Activated naive CD8-positive, alpha-beta T cell treated with anti-CD3 and anti-CD28 coated beads, Interleukin-2, amount 50 U/mL, for 16 hours (primary cell): Measurements from ENCODE around the gene DNMT3A.

ENCODE experiments used
- DNase-seq: peaks from one replicate; pipeline ENCODE4 v3.0.0-alpha.2; 2020; ENCODE audit warnings: low read depth, low spot score

Gene DNMT3A

DNA sequence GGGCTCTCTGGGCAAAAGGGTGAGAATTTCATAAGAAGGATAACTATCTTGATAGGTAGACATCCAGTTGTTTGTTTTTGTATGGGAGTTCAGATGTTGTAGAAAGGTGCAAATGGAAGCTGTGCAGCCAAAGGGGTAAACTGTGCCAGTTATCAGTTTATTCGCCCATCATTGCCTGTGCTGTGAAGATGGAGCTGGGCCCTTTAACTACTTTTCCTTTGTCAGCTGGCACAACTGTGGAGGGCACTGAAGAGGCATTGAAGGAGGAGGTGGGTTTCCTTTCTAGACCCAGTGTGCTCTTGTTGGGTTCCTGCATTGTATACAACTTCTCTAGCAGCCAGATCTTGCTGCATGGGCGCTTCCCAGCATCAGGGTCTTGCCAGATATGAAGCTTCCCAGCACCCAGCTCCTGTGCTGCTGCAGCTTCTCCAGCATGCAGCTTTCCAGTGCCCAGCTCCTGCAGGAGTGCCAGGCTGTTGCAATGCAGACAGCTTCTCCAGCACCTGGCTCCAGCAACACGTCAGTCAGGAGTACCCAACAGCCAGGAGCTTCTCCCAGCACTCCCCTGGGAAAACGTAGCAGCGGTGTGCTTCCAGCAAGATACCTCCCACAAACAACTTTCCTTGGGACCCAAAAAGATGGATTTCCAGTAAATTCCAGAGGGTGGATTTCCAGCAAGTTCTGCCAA lies 15.3 kb downstream of the DNMT3A start:
- no peak for DNase-seq

DNA sequence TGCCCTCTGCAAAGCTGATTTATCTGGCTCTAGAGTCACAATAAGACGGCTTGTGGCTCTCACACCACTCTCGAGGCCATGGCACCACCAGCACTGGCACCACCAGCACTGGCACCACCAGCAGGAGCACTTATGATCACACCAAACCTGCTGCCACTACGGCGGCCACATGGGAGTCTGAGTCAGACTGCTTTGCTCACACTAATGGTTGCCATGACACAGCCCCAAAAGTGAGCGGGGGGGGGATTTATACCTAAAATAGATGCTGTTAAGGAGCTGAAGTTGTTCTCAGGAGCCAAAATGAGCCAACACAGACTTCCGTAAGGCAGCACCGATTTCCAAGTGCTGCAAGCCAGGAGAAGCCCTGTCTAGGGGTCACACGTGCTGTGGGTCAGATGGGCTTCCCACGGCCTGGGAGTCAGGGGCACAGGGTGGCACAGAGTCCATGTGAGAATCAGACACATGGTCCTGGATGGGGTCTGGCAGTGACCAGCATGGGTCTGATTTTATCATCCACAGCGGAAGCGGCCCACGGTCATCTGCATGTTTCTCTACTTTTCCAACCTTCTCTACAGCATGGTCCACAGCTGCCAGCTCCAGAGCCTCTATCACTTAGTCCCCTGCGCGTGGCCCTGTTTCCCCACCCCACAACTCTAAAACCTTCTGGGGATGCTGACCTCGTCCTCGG lies 16.7 kb downstream of the DNMT3A start:
- DNase-seq: no peak

DNA sequence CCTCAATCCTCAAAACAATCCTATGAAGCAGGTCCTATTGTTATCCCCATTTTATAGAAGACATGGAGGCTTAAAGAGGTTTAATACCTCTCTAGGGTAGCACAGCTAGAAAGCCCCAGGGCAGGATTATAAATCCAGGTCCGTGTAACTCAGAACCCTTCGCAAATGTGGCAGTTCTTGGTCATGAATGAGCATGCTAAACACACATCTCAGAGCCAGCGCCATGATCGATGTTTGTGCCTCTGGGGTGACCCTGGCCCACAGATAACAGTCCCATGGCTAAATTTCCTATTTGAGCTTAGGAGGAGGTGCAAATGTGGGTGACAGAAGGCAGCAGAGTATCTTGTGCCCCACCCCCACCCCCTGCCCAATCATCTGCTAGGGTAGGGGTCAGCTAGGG lies 17.5 kb downstream of the DNMT3A start:
- no peak for DNase-seq

DNA sequence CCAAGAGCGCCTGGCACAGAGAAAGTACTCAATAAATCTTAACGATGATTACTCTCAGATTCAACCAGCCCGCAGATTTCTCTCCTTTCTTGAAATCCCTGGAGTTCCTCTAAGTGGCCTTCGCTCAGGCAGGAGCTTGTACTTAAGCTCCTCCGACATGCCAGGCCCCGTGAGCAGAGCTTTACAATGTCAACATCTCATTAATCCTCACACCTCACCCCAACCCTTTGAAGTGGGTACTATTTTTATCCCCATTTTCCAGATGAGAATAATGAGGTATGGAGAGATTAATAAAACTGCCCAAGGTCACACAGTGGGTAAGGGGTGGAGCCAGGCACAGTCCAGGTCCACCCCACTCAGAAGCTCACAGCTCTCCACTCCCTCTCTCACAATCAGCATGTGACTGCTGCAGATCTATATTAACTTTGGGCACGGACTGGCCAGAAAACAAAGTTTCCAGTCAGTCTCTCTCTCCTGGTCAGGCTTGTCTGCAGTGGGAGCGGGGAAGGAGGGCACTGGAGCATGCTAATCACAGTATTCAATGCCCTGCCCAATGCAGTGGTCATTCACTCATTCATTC lies 18.0 kb downstream of the DNMT3A start:
- DNase-seq: no peak

DNA sequence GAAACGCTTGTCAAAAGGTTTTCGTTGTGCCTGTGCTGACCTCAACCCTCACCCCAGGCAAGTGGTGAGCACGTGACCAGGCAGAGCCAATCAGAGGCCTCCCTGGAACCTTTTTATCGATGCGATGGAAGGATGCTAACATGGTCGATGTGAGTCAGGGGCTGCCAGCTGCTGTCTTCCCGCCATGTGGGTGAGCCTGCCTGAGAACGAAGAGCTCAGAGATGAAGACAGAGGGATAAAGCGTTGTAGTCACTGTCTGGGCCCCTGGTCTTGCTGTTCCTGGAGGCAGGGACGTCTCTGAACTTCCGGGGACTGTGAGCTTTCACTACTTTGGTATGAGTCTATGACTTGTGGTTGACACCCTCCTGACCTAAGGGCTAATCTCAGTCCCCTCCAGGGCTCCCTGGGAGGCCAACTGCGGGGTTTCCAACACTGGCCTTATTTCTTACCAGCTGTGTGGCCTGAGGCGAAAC lies 18.6 kb downstream of the DNMT3A start:
- no peak for DNase-seq

DNA sequence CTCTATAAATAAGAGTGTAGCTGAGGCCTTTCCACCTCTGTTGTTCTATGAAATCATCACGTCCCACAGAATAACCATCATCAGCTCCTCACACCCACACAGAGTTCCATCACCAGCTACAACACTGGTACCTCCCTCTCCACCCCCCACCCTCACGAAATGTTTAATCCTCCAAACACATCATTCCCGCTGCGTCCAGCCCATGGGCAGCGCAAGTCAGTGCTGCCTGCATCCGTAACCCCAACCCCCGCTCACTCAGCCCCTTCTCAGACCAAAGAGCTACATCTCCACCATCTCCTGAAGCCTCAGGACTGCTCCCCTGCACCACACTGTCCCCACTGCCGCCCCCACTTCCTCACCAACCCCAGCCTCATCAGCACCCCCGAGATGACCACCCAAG lies 19.4 kb downstream of the DNMT3A start:
- DNase-seq: no peak

DNA sequence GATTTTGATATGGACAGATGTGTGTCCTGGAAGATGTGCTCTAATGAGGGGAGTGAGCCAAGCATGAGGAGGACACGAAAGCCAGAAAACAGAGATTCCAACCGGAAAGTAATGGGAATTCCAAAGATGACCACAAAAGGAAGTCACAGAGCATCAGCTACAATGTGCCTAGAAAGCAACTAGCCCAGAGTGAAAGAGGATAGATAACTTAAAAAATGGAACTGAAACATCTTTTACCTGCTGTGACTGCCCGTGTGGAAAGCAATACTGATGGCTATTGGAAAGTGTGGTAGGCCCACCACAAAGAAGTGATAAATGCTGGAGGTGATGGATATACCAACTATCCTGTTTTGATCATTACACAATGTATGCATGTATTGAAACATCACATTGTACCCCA lies 21.6 kb downstream of the DNMT3A start:
- DNase-seq: no peak

DNA sequence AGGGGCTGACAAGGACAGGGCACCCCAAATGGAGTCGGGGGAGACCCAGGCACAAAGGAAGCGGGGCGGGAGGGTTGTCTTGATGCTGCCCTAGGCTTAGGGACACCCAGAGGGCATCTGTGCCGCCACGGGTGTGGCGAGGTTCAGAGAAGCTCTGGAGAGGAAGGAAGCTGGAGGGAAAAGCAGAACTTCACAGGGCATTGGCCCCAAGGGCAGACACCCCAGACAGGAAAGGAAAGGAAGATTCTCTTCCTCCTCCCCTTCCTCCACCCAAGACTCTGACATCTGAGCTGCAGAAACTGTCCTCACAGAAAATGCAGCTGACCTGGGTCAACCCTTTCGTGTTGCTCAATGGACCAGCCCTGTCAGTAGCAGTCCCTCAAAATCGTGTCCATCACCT lies 25.6 kb downstream of the DNMT3A start:
- DNase-seq: no peak

DNA sequence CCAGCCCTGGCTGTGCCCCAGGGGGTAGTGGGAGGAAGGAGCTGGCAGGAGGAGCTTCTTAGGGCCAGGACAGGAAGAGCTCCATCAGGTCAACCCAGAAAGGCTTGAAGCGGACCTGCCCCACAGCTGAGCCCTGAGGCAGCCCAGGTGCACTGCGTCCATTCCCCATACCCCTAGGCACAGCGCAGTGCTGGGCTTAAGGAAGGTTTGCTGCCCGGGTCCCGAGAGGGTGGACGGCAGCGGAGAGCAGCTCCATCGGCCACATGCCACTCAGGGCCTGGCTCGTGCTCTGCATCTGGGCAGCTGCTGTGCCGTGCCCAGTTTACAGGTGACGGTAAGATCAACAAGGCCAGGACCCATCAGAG lies 26.4 kb downstream of the DNMT3A start:
- DNase-seq: no peak

DNA sequence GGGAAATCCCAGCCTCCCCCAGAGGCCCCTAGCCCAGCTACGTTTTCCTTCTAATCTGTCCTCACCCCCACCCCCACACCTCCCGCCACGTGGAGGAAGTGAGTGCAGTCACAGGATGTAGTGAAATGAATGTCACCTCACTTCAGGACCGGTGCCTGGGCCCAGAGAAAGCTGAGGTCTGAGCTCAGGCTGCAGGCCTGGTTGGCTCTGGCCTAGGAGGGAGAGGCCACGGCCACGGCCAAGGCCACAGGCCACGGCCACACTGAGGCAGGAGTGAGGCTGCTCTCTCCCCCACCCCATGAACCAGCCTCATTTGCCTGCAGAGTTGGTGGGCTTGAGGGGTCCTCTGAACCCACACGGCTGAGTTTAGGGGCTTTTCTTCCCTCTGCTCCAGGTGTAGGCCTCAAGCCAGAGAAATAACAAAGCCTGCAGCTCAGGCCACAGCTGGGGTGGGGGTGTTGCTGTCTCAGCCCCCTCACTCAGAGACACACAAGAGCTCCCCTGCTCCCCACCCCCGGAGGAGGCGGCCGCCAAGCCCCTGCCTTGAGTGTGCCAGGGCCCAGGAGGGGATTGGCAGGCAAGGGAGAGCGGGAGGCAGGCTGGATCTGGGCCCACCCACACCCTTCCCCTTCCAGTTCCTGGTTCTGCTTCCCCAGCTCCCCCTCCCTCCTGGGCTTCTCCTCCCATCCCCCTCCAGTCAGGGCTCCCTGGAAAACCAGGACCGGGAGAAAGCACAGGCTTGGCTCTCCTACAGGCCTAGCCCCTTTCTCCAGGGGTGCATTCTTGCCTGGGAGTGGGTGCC lies 27.0 kb downstream of the DNMT3A start:
- DNase-seq: peak; percentile 83

DNA sequence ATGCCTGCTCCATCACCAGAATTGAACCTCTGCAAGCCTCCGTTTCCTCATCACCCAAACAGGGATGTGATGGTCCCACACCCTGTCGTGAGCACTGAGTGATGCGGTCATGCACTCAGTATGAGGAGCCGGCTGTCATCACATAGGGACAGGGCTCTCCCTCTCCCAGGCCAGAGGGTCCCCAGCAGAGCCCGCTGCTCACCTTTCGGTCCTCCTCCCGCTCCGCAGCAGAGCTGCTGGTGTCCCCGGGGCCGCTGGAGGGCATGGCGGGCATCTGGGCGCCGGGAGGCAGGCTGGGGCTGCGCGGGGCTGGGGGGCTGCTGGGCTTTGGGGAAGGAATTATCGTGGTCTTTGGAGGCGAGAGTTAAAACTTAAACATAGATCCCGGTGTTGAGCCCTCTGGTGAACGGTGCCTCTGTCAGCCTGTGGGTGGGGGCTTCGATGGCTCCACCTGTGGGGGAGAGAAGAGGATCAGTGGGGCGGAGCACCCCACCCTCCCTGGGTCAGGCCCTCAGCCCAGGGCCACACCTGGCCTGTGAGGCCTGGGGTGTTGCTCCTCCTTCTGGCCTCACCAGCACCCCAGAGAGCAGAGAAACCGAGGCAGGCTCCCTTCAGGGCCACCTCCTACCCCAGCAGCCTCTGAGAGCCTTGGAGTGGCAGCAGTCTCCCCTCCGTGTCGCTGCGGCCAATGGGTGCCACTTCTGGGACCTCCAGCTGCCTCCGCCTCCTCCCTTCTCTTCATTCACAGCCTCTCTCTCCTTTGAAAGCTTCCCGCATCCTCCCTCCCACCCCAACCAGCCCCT lies 27.8 kb downstream of the DNMT3A start:
- no peak for DNase-seq

DNA sequence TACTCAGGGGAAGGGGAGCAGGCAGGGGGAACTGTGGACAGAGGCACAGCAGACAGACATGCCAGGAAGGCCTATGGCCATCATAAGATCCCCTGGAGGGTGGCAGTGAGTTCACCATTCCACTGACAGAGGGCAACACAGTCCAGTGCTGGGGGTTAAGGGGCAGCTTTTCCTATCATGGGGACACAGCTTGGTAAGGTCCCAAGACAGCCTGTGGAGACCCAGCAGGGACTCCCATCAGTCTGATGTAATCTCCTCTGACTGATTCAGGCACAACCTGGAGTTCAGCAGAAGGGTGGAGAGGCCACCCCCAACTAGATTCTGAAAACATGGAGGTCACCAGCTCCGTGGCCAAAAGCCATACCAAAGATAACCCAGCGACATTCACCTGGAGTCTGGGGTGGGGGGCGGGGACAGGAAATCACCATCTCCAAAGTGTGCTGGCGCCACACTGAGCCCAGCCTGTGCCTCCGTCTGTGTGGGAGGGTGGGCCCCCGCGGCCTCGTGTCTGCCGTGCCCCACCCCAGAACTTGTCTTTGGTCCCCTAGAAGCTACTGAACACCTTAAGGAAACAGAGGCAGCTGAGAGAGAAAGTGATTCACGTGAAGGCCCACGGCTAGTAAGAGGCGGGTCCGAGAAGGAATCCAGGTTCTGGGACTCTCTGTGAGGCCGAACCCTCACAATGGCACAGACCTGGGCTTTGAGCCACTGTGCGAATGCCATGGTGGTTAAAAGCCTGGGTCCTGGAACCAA lies 28.6 kb downstream of the DNMT3A start:
- DNase-seq: no peak

DNA sequence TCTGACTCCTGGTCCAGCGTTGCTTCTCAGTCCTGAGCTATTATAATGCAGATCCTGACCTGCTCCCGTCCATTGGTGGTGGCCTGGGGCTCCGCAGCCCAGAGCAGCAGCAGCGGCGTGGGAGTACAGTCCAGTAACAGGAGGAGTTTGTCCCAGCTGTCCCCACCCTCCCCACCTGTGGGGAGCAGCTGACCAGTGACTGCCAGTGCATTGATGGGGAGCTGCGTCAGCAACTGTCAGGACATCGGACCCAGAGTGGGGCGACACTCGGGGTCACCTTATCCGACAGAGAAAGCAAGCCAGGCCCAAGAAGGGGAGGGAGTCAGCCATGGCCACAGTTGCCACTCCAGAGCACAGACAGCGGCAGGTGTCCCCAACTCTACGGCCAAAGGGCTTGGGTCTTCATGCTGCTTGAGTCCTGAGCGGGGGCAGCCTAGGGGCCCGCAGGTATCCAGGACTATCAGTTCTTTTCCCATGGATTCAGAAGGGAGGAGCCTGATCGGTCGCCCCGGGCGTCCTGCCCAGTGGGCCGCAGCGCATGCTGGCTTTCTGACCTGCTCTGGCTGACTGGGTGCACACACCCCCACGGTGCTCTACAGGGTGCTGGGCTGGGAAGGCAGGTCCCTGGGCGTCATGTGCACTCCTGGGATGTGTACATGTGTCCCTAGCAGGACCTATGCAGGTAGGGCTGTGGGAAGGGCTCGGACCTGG lies 29.7 kb downstream of the DNMT3A start:
- DNase-seq: no peak

DNA sequence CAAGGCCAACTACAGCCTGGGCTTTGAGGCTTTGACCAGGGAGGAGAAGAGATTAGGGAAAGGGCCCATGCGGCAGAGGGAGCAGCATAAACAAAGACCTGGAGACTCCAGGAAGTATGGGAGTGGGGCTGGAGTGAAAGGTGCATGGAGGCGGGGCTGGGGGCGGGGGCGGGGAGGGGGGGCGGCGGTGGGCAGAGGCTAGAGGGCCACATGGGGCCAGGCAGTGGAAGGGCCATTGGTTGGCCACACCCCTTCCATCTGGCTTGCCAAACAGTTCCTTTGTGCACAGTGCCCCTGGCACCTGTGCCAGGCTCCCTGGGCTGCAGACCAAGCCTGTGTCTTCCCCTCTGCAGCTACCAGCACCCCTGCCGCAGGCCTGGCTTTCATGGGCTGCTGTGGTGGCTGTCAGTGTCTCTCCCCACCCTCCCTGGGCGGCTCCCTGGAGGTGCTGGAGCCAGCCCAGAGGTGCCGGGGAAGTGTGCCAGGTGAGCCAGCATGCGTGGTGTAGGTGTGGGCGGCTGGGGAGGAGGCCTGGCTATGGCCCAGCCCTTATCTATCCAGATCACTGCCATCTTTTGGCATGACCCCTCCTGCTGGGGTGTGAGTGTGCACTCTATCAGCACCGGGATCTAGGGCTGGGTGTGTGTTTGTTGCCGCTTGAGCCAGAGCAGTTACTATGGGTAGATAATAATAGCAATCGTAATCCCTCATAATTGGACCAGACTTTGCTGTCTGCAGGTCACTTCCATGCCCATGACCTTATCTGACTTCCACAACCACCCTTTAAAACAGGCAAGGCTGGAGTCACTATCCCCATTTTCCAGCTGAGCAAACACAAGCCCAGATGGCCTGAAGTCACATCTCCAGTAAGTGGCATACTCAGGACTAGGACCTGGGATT lies 30.5 kb downstream of the DNMT3A start:
- DNase-seq: no peak

DNA sequence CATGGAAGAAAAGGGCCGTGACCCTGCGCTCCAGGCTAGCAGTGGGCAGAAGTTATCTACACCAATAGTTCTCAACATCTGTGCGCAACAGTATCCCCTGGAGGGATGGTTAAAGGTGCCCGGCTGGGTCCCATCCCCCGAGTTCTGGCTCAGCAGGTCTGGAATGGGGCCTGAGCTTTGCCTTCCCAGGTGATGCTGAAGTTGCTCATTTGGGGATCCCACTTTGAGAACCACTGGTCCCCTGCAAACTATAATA lies 31.1 kb downstream of the DNMT3A start:
- DNase-seq: no peak

DNA sequence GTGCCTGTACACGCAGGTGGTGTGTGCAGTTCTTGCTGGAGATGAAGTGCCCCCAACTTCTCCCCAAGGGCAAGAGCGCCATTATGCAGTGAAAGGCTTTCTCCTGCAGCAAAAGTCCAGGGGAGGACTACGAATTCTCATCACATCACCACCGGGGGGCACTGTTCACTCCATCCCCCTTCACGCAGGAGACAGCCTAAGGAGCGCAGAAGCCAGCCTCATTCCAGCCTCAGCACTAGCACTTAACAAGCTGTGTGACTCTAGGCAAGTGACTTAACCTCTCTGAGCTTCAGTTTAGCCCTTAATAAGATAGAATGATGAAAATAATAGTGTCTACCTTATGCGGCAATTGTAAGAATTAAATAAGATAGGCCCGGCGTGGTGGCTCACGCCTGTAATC lies 32.3 kb downstream of the DNMT3A start:
- DNase-seq: peak; percentile 42

DNA sequence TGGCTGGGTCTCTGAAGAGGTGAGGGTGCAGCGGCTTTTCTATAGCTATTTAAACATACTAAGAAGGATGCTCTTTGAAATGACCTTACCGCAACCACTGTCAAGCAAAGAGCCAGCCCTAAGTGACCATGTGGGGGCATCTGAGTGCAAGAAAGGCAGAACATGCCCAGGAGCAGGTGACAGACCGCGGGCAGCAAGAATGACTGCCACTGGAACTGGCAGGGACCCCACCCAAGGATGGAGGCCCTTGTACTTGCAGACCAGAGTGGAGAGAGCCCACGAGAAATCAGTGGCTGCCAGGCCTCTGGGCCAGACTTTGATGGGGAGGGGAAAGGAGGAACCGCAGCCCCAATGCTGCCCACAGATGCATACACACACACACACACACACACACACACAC lies 33.1 kb downstream of the DNMT3A start:
- no peak for DNase-seq

DNA sequence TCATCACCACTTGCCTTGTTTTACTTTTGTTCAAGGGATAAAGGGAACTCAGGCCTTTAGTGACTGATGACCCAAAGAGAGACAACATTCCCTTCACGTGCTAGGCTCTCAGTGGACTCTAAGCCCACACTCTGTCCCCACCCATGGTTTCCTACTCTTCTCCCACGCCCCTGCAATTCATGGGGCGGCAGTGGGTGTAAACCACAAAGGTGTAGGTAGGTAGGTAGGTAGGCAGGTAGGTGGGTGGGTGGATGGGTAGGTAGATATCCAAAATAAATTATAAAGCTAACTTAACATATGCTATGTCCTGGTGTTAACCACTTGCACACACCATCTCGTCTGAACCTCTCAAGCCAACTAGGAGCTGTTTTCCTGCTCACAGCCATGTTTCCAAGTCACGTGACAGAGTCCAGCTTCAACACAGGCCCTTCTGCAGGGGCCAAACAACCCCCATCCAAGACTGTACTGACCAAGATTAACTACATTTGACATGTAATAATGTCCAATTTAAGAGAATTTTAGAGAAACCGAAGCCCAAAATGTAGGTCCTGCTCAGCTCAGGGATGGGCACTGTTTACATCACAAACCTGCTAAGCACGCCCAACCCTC lies 33.7 kb downstream of the DNMT3A start:
- DNase-seq: no peak

DNA sequence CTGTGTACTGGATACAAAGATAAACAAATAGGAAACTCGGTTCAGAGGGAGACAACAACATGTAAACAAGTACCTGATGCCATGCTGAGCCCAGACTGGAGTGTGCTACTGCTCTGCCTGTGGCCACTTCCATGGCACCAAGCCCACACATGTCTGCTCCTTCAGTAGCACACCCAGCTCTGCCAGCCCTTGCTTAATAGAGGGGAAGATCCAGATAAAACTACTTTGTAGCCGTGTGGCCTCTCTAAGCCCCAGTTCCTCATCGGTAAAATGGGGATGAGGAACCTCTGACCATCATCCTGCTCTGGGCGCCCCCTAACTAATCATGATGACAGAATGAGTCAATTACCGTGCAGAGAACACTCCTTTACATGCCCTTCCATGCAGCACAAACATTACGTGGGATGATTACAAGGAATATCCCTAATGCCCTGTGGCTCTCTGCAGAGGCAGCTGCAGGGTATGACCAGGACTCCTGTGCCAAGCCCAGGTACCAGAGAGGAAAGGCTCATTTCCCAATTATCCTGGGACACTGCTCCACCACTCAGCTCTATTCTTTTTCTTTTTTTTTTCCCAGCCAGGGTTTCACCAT lies 34.9 kb downstream of the DNMT3A start:
- no peak for DNase-seq
